Ovary (tissue), 9 donors: ENCODE measurements around the gene ZNF664. TPM values are rescaled to one million over a fixed set of nuclear protein-coding genes. Genes with fewer than 3 reads are reported as not detected.
"Not testable (repeated sequence)": the region's sequence is repeated elsewhere in the genome, so short reads cannot be mapped to it uniquely, and the experiment has no call there.

Experiments
- DNase-seq, 5 donors: peaks; one replicate each; pipeline ENCODE4 v3.0.0-alpha.2; 2019 to 2020
- H3K27ac ChIP-seq, 2 donors: fragments of 200-600 bp; one replicate each; pipeline versions ENCODE4 v1.5.1 to v1.8.0; 2019 to 2022
- H3K27me3 ChIP-seq: fragments of 200-600 bp; one replicate; pipeline ENCODE4 v1.8.0; 2022
- H3K36me3 ChIP-seq: fragments of 200-600 bp; sonication (generic); one replicate; pipeline ENCODE4 v1.5.1; 2019
- H3K4me1 ChIP-seq: one replicate; pipeline ENCODE4 v1.8.1; 2013; ENCODE audit warnings: mild to moderate bottlenecking, moderate library complexity; ENCODE audit not compliant: insufficient read depth
- H3K4me3 ChIP-seq: fragments of 200-600 bp; sonication (generic); one replicate; pipeline ENCODE4 v1.5.1; 2017
- H3K9me3 ChIP-seq, 2 donors: fragments of 200-600 bp in 1 of 2; sonication (generic) in 1 of 2; one replicate each; pipeline versions ENCODE4 v1.5.1 to v1.8.1; 2013 to 2019; ENCODE audit warnings: mild to moderate bottlenecking in 1 of 2, moderate library complexity in 1 of 2
- CTCF ChIP-seq, 3 donors: fragments of 450-650 bp in 2 of 3; fragments of 200-600 bp in 1 of 3; IDR thresholded peaks; one replicate each; pipeline versions ENCODE4 v1.5.1 to v1.8.0; 2016 to 2022; ENCODE audit warnings: antibody characterized with exemption in 3 of 3, mild to moderate bottlenecking in 1 of 3
- EP300 ChIP-seq: sonication (generic); formaldehyde crosslinking; IDR thresholded peaks from one replicate; pipeline ENCODE4 v1.6.1; 2017; ENCODE audit warnings: antibody characterized with exemption
- POLR2A ChIP-seq: fragments of 450-650 bp; IDR thresholded peaks from one replicate; pipeline ENCODE4 v1.6.1; 2017; ENCODE audit warnings: antibody characterized with exemption, mild to moderate bottlenecking, moderate library complexity
- WGBS, 3 donors: extraction: QIAGEN DNeasy Blood & Tissue Kit in 1 of 3; methylation state at CpG; one replicate each; pipeline versions ENCODE4 v1.1.5 to v1.1.7; 2013 to 2017; 5-methylcytosine and 5-hydroxymethylcytosine counted together
- intact Hi-C, 4 donors: fragments of 100-400 bp; cut with DNase I; formaldehyde crosslinking; loops; one replicate each; pipeline versions ENCODE4 v1.11.0 to v1.15.1; 2022 to 2023
- polyA plus RNA-seq, 2 donors: library from polyadenylated mRNA; stranded (reverse); fragments of 200-250 nt in 1 of 2; fragments of 350-450 nt in 1 of 2; fragmentation: Illumina TruSeq in 1 of 2; extraction: RNeasy Lipid Tissue Mini Kit (QIAGEN cat#74804) in 1 of 2; gene quantifications; one replicate each; pipeline ENCODE4 v1.2.3, GENCODE V29; 2013 to 2014
- total RNA-seq, 7 donors: library from RNA; depleted of rRNA in 2 of 7; stranded (reverse); fragments of >200 nt in 2 of 7; fragmentation: NEBNext Ultra II Directional in 3 of 7; extraction: Animal tissue kit (Norgen Biotek cat#: 25700) in 3 of 7; gene quantifications; one replicate each; pipeline versions ENCODE4 v1.1.0 to v1.2.4, GENCODE V29; 2016 to 2023
- donor health status: DM: no; HTN: no; CAD: no; lungs with moderate emphysema.
- donor health status: DM: no; HTN: no; CAD: no.
- donor health status: Bipolar disorder and iron deficiency.
- donor health status: DM: yes; HTN: yes; CAD: no.
- donor health status: DM: no; HTN: no; CAD: no.
- donor health status: DM: yes; HTN: yes; CAD: no.

ZNF664 gene
- total and polyA plus RNA-seq, 9 donors = 33.5 to 74.7 (median 58.6) TPM

GRCh38 chr12:123943816-123944215 is 29.2 kb upstream of the ZNF664 start:
- 87 to 93% (median 93%) methylated on average over 5 of the region's 5 CpGs for WGBS, 3 donors
- intact Hi-C loops = no loop called here
- Histone ChIP-seq H3K9me3 (no peaks in the 10 kb centered on the region), H3K27me3 (no peaks in the 10 kb centered on the region), H3K4me3 (no peak overlapping the region), H3K4me1 (no peaks in the 10 kb centered on the region), H3K27ac (no peak overlapping the region), H3K36me3 (no peaks in the 10 kb centered on the region)
- TF ChIP-seq POLR2A = no peak
- no peak for TF ChIP-seq EP300
- TF ChIP-seq CTCF (IDR thresholded peaks at IDR 0.05) = no peak
- no peak for DNase-seq

- intact Hi-C loops = no loop called here
- TF ChIP-seq CTCF (IDR thresholded peaks at IDR 0.05) (no peak), POLR2A (no peak), EP300 (no peak)
- Histone ChIP-seq H3K27ac (no peak overlapping the region), H3K36me3 (no peaks in the 10 kb centered on the region), H3K27me3 (no peaks in the 10 kb centered on the region), H3K4me3 (no peak overlapping the region), H3K4me1 (no peaks in the 10 kb centered on the region), H3K9me3 (no peaks in the 10 kb centered on the region)
- no peak for DNase-seq
- 87 to 95% (median 94%) methylated on average over 10 of the region's 10 CpGs for WGBS, 3 donors
Observed at GRCh38 chr12:123944696-123945095, 28.3 kb upstream of the ZNF664 start.

- no peak overlapping the region for H3K27ac ChIP-seq
- no peak for DNase-seq
- WGBS, 3 donors = 85 to 89% (median 86%) methylated on average over 25 of the region's 25 CpGs
- no peaks in the 10 kb centered on the region for H3K9me3 ChIP-seq
- TF ChIP-seq EP300 = no peak
- no peak for TF ChIP-seq CTCF (IDR thresholded peaks at IDR 0.05)
- TF ChIP-seq POLR2A = no peak
- no peaks in the 10 kb centered on the region for H3K4me1 ChIP-seq
- H3K27me3 ChIP-seq = no peaks in the 10 kb centered on the region
- H3K36me3 ChIP-seq = no peaks in the 10 kb centered on the region
- no peak overlapping the region for H3K4me3 ChIP-seq
- intact Hi-C loops = no loop called here
Observed at GRCh38 chr12:123945287-123946151, 27.5 kb upstream of the ZNF664 start.

- no peak for DNase-seq
- 79 to 93% (median 93%) methylated on average over 8 of the region's 8 CpGs for WGBS, 3 donors
- Histone ChIP-seq H3K36me3 (no peaks in the 10 kb centered on the region), H3K4me1 (no peaks in the 10 kb centered on the region), H3K9me3 (no peaks in the 10 kb centered on the region), H3K27ac (no peak overlapping the region), H3K27me3 (no peaks in the 10 kb centered on the region), H3K4me3 (no peak overlapping the region)
- intact Hi-C loops = no loop called here
- no peak for TF ChIP-seq EP300
- TF ChIP-seq CTCF (IDR thresholded peaks at IDR 0.05) = no peak
- TF ChIP-seq POLR2A = no peak
Observed at GRCh38 chr12:123946152-123946515, 26.9 kb upstream of the ZNF664 start.

- H3K4me1 ChIP-seq, H3K27me3 ChIP-seq, intact Hi-C loops, H3K9me3 ChIP-seq, H3K4me3 ChIP-seq, H3K36me3 ChIP-seq, H3K27ac ChIP-seq, DNase-seq: not testable (repeated sequence)
- WGBS, 3 donors = 94 to 96% (median 95%) methylated on average over 34 to 35 of the region's 35 CpGs
Observed at GRCh38 chr12:123946516-123947505, 26.2 kb upstream of the ZNF664 start.

- H3K9me3 ChIP-seq, H3K4me3 ChIP-seq, DNase-seq, H3K27ac ChIP-seq, intact Hi-C loops, H3K36me3 ChIP-seq, H3K4me1 ChIP-seq, H3K27me3 ChIP-seq: not testable (repeated sequence)
- WGBS, 3 donors = 88 to 93% (median 89%) methylated on average over 7 of the region's 7 CpGs
Observed at GRCh38 chr12:123947531-123947930, 25.5 kb upstream of the ZNF664 start.
